ENCODE data around the gene UBQLN4. TPM values are rescaled to one million over a fixed set of nuclear protein-coding genes. Genes with fewer than 3 reads are reported as not detected.

The UBQLN4 gene
- polyA plus RNA-seq, 3 donors, result 2.3 to 15.9 (median 2.9) TPM

DNA sequence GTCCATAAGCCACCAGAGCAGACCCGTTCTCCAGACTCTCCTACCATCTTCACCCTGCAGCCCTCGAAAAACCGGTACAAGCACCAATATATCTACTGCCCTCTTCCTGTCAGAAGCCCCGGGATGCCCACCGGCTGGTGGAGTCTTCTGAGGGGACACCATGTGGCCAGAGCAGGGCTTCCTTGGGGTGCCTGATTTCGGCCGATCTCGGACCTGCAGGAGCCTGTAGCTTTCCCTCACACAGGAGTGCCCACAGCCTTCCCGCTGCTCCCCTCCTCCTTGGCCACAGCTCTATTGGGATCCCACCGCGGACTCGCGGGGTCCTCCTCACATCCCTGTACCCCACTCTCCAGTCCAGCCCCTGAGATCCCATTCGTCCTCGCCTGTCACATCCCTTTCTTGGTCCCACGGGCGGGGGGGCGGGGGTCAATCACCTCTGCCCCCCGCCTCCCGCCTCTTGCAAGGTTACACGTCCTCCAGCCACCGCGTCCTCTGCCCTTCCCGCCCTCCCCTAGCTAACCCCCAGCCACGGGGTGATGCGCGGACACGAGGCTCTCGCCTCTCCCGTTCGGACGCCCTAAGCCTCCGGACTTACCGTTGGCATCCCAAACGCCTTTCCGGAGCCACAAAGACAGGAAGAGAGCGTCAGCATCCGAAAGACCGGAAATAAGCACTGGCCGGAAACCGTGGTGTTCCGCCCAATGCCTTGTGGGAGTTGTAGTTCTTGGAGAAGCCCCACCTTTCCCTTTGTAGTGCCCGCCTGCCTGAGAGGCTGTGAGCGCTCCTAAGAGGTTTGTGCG lies 33.1 kb downstream of the UBQLN4 start, which contains the start of gene SSR2:
SSR2 (minus strand) TSS at position 659 of the 800 bp plus-strand sequence. CDS start 784 bp downstream, outside the sequence.
- Histone ChIP-seq H3K36me3 (replicated peaks in 1 of 2; ENCODE audit: control insufficient read depth in 1 of 2, insufficient read depth in 2 of 2, low read length in 2 of 2) (peaks cover 14 to 33% of the 10 kb centered on the region in 2 donors), H3K4me1 (ENCODE audit: control insufficient read depth in 1 of 2, insufficient read depth in 2 of 2, low read length in 2 of 2) (peaks cover 18 to 23% of the 10 kb centered on the region in 2 donors), H3K4me3 (replicated peaks in 1 of 3; ENCODE audit: low read depth in 2 of 3, low read length in 3 of 3) (peak within 1 kb of the TSS; percentile 51 to 92 (median 81)), H3K27ac (ENCODE audit: low read depth in 1 of 2, low read length in 2 of 2) (peak within 1 kb of the TSS; percentile 45 to 81), H2AFZ (ENCODE audit: insufficient read depth, low read depth, low read length, poor library complexity, severe bottlenecking) (peak within 1 kb of the TSS; percentile 74), H3K9me3 (replicated peaks in 1 of 2; ENCODE audit: control insufficient read depth in 1 of 2, insufficient read depth in 1 of 2, low read length in 2 of 2) (no peaks in the 10 kb centered on the region), H3K27me3 (ENCODE audit: control insufficient read depth in 2 of 2, insufficient read depth in 2 of 2, low read length in 2 of 2) (no peaks in the 10 kb centered on the region), H3K4me2 (replicated peaks; ENCODE audit: extremely low read depth, low read length, poor library complexity, severe bottlenecking) (peak within 1 kb of the TSS; percentile 95), H4K20me1 (ENCODE audit: insufficient read depth, low read length) (peaks cover 18% of the 10 kb centered on the region), H3K9ac (ENCODE audit: insufficient read depth, low read length, poor library complexity, severe bottlenecking) (peak within 1 kb of the TSS; percentile 65), H3K79me2 (ENCODE audit: insufficient read depth, low read length) (peaks cover 44% of the 10 kb centered on the region)
- DNase-seq, result peak; percentile 80 to 89 (median 87)
- TF ChIP-seq, protein P1, sequence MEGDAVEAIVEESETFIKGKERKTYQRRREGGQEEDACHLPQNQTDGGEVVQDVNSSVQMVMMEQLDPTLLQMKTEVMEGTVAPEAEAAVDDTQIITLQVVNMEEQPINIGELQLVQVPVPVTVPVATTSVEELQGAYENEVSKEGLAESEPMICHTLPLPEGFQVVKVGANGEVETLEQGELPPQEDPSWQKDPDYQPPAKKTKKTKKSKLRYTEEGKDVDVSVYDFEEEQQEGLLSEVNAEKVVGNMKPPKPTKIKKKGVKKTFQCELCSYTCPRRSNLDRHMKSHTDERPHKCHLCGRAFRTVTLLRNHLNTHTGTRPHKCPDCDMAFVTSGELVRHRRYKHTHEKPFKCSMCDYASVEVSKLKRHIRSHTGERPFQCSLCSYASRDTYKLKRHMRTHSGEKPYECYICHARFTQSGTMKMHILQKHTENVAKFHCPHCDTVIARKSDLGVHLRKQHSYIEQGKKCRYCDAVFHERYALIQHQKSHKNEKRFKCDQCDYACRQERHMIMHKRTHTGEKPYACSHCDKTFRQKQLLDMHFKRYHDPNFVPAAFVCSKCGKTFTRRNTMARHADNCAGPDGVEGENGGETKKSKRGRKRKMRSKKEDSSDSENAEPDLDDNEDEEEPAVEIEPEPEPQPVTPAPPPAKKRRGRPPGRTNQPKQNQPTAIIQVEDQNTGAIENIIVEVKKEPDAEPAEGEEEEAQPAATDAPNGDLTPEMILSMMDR (IDR thresholded peaks at IDR 0.05), result no peak
- Mint-ChIP-seq H3K27me3 (ENCODE audit: low read depth in 3 of 3) (peaks cover 9 to 10% (median 10%) of the 10 kb centered on the region in 3 donors), H3K36me3 (peaks cover 22 to 41% of the 10 kb centered on the region in 2 donors), H3K9me3 (peaks cover 0 to 6% (median 0%) of the 10 kb centered on the region in 7 donors), H3K27ac (peak within 1 kb of the TSS; percentile 84 to 97 (median 92)), H3K4me1 (peaks cover 15% of the 10 kb centered on the region), H3K4me3 (peak within 1 kb of the TSS; percentile 91 to 94)
- intact Hi-C loops (cut with micrococcal nuclease), result loop anchor here (2.0 to 5.0 kb wide), 2 partner anchors 34 to 37 kb away; partner anchors contain the start of gene LAMTOR2 (in 1 of the 2)
- under 1% methylated on average over 39 of the region's 45 CpGs for WGBS (ENCODE audit: insufficient coverage)

DNA sequence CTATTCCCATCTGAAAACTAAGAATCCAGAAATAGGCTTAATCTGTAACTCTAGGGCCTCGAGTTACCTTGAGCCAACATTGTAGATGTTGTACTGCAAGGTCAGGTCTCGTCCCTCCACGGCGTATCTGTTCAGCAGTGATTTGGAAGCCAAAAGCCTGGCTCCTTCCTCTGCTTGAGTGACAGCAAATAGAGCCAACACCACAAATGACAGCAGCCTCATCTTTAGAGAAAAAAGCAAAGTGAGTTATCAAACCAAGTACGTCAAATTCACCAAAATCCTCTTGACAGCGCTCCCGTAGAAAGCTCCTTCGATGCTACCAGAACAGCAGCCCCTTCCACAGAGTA lies 33.7 kb downstream of the UBQLN4 start:
- H3K4me1 Mint-ChIP-seq, result peaks cover 15% of the 10 kb centered on the region
- Histone ChIP-seq H3K36me3 (replicated peaks in 1 of 2; ENCODE audit: control insufficient read depth in 1 of 2, insufficient read depth in 2 of 2, low read length in 2 of 2) (peaks cover 17 to 36% of the 10 kb centered on the region in 2 donors), H3K79me2 (ENCODE audit: insufficient read depth, low read length) (peaks cover 45% of the 10 kb centered on the region), H3K27me3 (ENCODE audit: control insufficient read depth in 2 of 2, insufficient read depth in 2 of 2, low read length in 2 of 2) (no peaks in the 10 kb centered on the region), H4K20me1 (ENCODE audit: insufficient read depth, low read length) (peaks cover 21% of the 10 kb centered on the region), H3K27ac (ENCODE audit: low read depth in 1 of 2, low read length in 2 of 2) (peak overlapping the region; percentile 45 to 81), H3K4me1 (ENCODE audit: control insufficient read depth in 1 of 2, insufficient read depth in 2 of 2, low read length in 2 of 2) (peaks cover 18 to 23% of the 10 kb centered on the region in 2 donors), H3K9me3 (replicated peaks in 1 of 2; ENCODE audit: control insufficient read depth in 1 of 2, insufficient read depth in 1 of 2, low read length in 2 of 2) (no peaks in the 10 kb centered on the region), H3K4me3 (replicated peaks in 1 of 3; ENCODE audit: low read depth in 2 of 3, low read length in 3 of 3) (peak overlapping the region; percentile 51 to 92 (median 81)), H2AFZ (ENCODE audit: insufficient read depth, low read depth, low read length, poor library complexity, severe bottlenecking) (peak overlapping the region; percentile 74), H3K4me2 (replicated peaks; ENCODE audit: extremely low read depth, low read length, poor library complexity, severe bottlenecking) (peak overlapping the region; percentile 95), H3K9ac (ENCODE audit: insufficient read depth, low read length, poor library complexity, severe bottlenecking) (peak overlapping the region; percentile 65)
- TF ChIP-seq, protein P1 (IDR thresholded peaks at IDR 0.05), result no peak
- 75% methylated on average over 7 of the region's 8 CpGs for WGBS (ENCODE audit: insufficient coverage)
- peaks cover 6 to 10% (median 6%) of the 10 kb centered on the region in 3 donors for H3K27me3 Mint-ChIP-seq (ENCODE audit: low read depth in 3 of 3)
- H3K9me3 Mint-ChIP-seq, result peaks cover 0 to 6% (median 0%) of the 10 kb centered on the region in 7 donors
- H3K4me3 Mint-ChIP-seq, result peak overlapping the region; percentile 91 to 94
- H3K27ac Mint-ChIP-seq, result peak overlapping the region; percentile 84 to 97 (median 92)
- no peak for DNase-seq
- intact Hi-C loops (cut with micrococcal nuclease), result loop anchor here (2.0 to 5.0 kb wide), 2 partner anchors 35 to 37 kb away; partner anchors contain the start of gene LAMTOR2 (in 1 of the 2)
- H3K36me3 Mint-ChIP-seq, result peaks cover 24 to 44% of the 10 kb centered on the region in 2 donors
